Neural progenitor cell (in vitro differentiated cells): ENCODE data around the gene ESR2. TPM values are rescaled to one million over a fixed set of nuclear protein-coding genes. Genes with fewer than 3 reads are reported as not detected.

Experiments used
- DNase-seq: peaks from one replicate; pipeline ENCODE4 v3.0.0-alpha.2; 2016; ENCODE audit warnings: low spot score
- H2AFZ ChIP-seq: fragments of 200-600 bp; sonication (generic); replicated peaks from 2 replicates; pipeline ENCODE4 v1.6.1; 2016; ENCODE audit warnings: antibody characterized with exemption
- H3F3A ChIP-seq: fragments of 200-600 bp; sonication (generic); 2 replicates; pipeline ENCODE4 v1.6.1; 2016; ENCODE audit warnings: antibody characterized with exemption, low read depth
- H3K27ac ChIP-seq: fragments of 200-600 bp; sonication (generic); 2 replicates; pipeline ENCODE4 v1.5.1; 2016; ENCODE audit warnings: mild to moderate bottlenecking
- H3K27me3 ChIP-seq: fragments of 200-600 bp; sonication (generic); 2 replicates; pipeline ENCODE4 v1.6.1; 2016; ENCODE audit warnings: mild to moderate bottlenecking, moderate library complexity
- H3K36me3 ChIP-seq: fragments of 200-600 bp; sonication (generic); 2 replicates; pipeline ENCODE4 v1.5.1; 2016
- H3K4me1 ChIP-seq: fragments of 200-600 bp; sonication (generic); 2 replicates; pipeline ENCODE4 v1.6.1; 2016; ENCODE audit warnings: mixed run types
- H3K4me2 ChIP-seq: fragments of 200-600 bp; sonication (generic); 2 replicates; pipeline ENCODE4 v1.6.1; 2016
- H3K4me3 ChIP-seq: fragments of 200-600 bp; sonication (generic); 2 replicates; pipeline ENCODE4 v1.5.1; 2016
- H3K79me2 ChIP-seq: fragments of 200-600 bp; sonication (generic); 2 replicates; pipeline ENCODE4 v1.6.1; 2016; ENCODE audit warnings: low read depth
- H3K9ac ChIP-seq: fragments of 200-600 bp; sonication (generic); 2 replicates; pipeline ENCODE4 v1.6.1; 2016
- H3K9me3 ChIP-seq: fragments of 200-600 bp; sonication (generic); 2 replicates; pipeline ENCODE4 v1.5.1; 2016; ENCODE audit warnings: low read depth
- H4K20me1 ChIP-seq: fragments of 200-600 bp; sonication (generic); 2 replicates; pipeline ENCODE4 v1.6.1; 2016; ENCODE audit warnings: low read depth
- H3K27ac Mint-ChIP-seq: 3 replicates; pipeline ENCODE4 v1.8.0; 2021; ENCODE audit warnings: mixed read lengths
- H3K27me3 Mint-ChIP-seq: 2 replicates; pipeline ENCODE4 v1.8.0; 2022; ENCODE audit warnings: low read depth, mild to moderate bottlenecking, inconsistent platforms, moderate library complexity, mixed read lengths; ENCODE audit not compliant: insufficient read depth
- H3K36me3 Mint-ChIP-seq: 3 replicates; pipeline ENCODE4 v1.8.0; 2021; ENCODE audit warnings: mixed read lengths
- H3K4me1 Mint-ChIP-seq: 3 replicates; pipeline ENCODE4 v1.8.0; 2021; ENCODE audit warnings: mixed read lengths
- H3K4me3 Mint-ChIP-seq: 3 replicates; pipeline ENCODE4 v1.8.0; 2021; ENCODE audit warnings: mild to moderate bottlenecking, moderate library complexity, mixed read lengths
- H3K9me3 Mint-ChIP-seq: 3 replicates; pipeline ENCODE4 v1.8.0; 2020; ENCODE audit warnings: mixed read lengths
- CTCF ChIP-seq: fragments of 200-600 bp; sonication (generic); IDR thresholded peaks from 2 replicates; pipeline ENCODE4 v1.5.1; 2017; ENCODE audit warnings: antibody characterized with exemption, mild to moderate bottlenecking
- EZH2 ChIP-seq: fragments of 200-600 bp; sonication (generic); IDR thresholded peaks from 2 replicates; pipeline ENCODE4 v1.6.1; 2017; ENCODE audit warnings: antibody characterized with exemption, mild to moderate bottlenecking, moderate library complexity
- EZH2phosphoT487 ChIP-seq: fragments of 200-600 bp; sonication (generic); IDR thresholded peaks from 2 replicates; pipeline ENCODE4 v1.6.1; 2017; ENCODE audit warnings: antibody characterized with exemption
- total RNA-seq: library from RNA; depleted of rRNA; stranded (reverse); fragments of >200 nt; gene quantifications from 2 replicates; pipeline ENCODE4 v1.2.3, GENCODE V29; 2015; ENCODE audit warnings: low replicate concordance

The ESR2 gene
- total RNA-seq: 0.21 and 0.31 TPM in 2 replicates

DNA sequence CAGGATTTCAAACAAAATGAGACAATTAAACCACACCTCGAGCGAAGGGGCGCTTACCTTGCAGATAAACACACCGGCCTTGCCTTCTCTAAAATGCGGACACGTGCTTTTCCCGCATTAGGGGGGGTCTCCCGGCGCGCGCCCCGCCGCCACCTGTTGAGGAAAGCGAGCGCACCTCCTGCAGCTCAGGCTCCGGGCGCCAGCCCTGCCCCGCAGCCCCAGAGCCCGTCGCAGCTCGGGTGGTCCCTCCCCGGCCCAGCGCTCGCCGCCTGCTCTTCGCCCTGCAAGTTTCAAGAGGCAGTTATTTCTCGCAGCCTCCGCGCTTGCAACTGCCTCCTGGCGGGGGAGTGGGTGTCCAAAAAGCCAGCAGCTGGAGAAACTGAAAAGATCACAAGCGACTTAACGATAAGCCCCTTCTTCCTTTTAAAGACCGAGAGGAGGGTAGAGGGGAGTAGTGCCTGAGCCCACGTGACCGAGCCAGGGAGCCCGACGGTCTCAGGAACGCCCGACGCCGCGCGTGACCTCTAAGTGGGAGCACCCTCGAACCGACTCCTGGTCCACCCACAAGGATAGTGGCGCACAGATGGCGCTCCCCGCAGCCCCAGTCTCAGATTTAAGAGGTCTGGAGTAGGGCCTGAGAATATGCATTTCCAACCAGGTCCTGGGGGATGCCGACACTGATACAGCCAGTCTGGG, at the start of gene ESR2:
Gene ESR2, minus strand, starts transcription at position 396 of the 696 bp plus-strand sequence. CDS start 11,386 bp downstream, outside the sequence.
- H3K9me3 Mint-ChIP-seq: no peaks in the 10 kb centered on the region
- no peaks in the 10 kb centered on the region for H3K9me3 ChIP-seq
- no peaks in the 10 kb centered on the region for H3K79me2 ChIP-seq
- H3K27me3 ChIP-seq: peaks cover 42% of the 10 kb centered on the region
- peaks cover 17% of the 10 kb centered on the region for H3F3A ChIP-seq
- DNase-seq: peak; percentile 86
- H4K20me1 ChIP-seq: peaks cover 3% of the 10 kb centered on the region
- H2AFZ ChIP-seq: peak within 1 kb of the TSS; percentile 83
- H3K4me3 ChIP-seq: peak within 1 kb of the TSS; percentile 55
- H3K4me1 ChIP-seq: peaks cover 8% of the 10 kb centered on the region
- no peak within 1 kb of the TSS for H3K9ac ChIP-seq
- peaks cover 14% of the 10 kb centered on the region for H3K4me1 Mint-ChIP-seq
- H3K27ac ChIP-seq: no peak within 1 kb of the TSS
- no peaks in the 10 kb centered on the region for H3K36me3 ChIP-seq
- no peak within 1 kb of the TSS for H3K27ac Mint-ChIP-seq
- peaks cover 25% of the 10 kb centered on the region for H3K27me3 Mint-ChIP-seq
- H3K4me3 Mint-ChIP-seq: peak within 1 kb of the TSS; percentile 83
- H3K4me2 ChIP-seq: peak within 1 kb of the TSS; percentile 87
- no peaks in the 10 kb centered on the region for H3K36me3 Mint-ChIP-seq
- peak; percentile 48 for TF ChIP-seq EZH2phosphoT487
- TF ChIP-seq EZH2: peak; percentile 61
- TF ChIP-seq CTCF: peak; percentile 42

DNA sequence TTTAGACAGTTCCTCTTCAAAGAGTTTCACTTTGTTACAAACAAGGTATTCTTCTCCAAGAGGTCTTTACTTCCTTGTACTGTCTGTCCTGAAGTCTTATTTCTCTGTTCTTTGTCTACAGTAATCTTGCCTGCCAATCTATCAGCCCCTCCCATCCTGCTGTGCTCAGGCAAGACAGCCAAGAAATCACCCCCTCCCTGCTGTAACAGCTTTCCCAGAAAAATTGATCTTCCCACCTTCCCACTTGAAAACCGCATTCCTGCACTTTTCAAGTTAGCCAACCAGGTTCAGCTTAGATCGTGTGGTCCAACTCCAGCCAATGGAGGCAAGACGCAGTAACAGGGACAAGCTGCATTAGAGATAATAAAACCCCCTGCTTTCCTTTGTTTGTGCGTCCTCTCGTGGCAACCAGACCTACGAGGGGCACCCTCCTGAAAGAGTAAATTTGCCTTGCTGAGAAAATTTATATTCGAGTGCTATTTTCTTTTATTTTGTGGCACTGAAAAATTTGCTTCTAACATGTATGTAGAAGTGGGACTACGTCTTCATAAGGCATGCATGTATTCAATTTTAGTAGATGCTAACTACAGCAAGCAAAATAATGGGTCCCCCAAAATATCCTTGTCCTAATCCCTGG, 46.5 kb upstream of the ESR2 start:
- peak; percentile 8 for DNase-seq
- peaks cover 17% of the 10 kb centered on the region for H3K4me1 Mint-ChIP-seq
- H3K27me3 ChIP-seq: no peaks in the 10 kb centered on the region
- no peaks in the 10 kb centered on the region for H3K36me3 Mint-ChIP-seq
- H3K36me3 ChIP-seq: no peaks in the 10 kb centered on the region
- H3K4me1 ChIP-seq: peaks cover 32% of the 10 kb centered on the region
- H3K79me2 ChIP-seq: peaks cover 14% of the 10 kb centered on the region
- H2AFZ ChIP-seq: peak overlapping the region; percentile 92
- H3K4me3 ChIP-seq: no peak overlapping the region
- H4K20me1 ChIP-seq: no peaks in the 10 kb centered on the region
- no peaks in the 10 kb centered on the region for H3K9me3 ChIP-seq
- no peak for TF ChIP-seq EZH2phosphoT487
- TF ChIP-seq EZH2: no peak
- TF ChIP-seq CTCF: no peak
- H3K27ac ChIP-seq: no peak overlapping the region
- peaks cover 6% of the 10 kb centered on the region for H3K9me3 Mint-ChIP-seq
- no peak overlapping the region for H3K4me3 Mint-ChIP-seq
- peaks cover 47% of the 10 kb centered on the region for H3F3A ChIP-seq
- peak overlapping the region; percentile 32 for H3K4me2 ChIP-seq
- peaks cover 11% of the 10 kb centered on the region for H3K27me3 Mint-ChIP-seq
- no peak overlapping the region for H3K9ac ChIP-seq
- no peak overlapping the region for H3K27ac Mint-ChIP-seq

DNA sequence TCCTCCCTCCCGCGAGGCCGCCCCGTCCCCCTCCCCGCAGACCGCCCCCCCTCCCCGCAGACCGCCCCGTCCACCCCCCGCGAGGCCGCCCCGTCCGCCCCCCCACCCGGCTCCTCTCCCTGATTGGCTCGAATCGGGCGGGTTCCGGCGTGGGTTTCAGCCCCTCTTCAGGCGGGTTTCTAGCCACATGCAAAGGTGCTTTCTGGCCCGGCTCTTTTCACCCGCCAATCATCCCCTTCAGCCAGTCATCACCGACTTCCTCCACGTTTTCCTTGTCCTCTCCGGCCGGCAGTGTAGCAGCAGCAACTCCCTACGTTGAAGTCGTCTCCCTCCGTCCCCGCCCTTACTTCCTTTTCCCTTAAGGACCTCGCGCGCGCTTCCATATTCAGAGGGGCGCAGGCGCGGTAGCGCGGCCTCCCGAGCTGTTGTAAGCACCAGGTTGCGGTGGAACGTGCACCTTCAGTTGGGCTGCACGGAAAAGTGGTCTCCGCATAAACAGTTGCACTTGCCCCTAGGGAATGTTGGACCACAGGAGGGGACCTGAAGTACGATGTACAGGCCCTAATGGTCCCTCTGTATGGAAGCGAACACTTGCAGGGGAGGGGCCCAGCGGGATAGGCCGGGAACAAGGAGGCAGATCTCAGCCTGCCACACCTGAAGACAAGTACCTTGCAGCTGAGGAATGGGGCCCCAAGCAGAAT, 44.6 kb upstream of the ESR2 start:
- H2AFZ ChIP-seq: peak overlapping the region; percentile 75
- no peaks in the 10 kb centered on the region for H3K36me3 ChIP-seq
- H3K27me3 ChIP-seq: no peaks in the 10 kb centered on the region
- H3K27ac ChIP-seq: peak overlapping the region; percentile 22
- no peaks in the 10 kb centered on the region for H3K36me3 Mint-ChIP-seq
- H3K4me1 Mint-ChIP-seq: peaks cover 17% of the 10 kb centered on the region
- no peaks in the 10 kb centered on the region for H3K9me3 ChIP-seq
- peaks cover 32% of the 10 kb centered on the region for H3K4me1 ChIP-seq
- H3K4me3 Mint-ChIP-seq: peak overlapping the region; percentile 91
- peaks cover 50% of the 10 kb centered on the region for H3F3A ChIP-seq
- H3K27ac Mint-ChIP-seq: peak overlapping the region; percentile 73
- TF ChIP-seq EZH2 (no peak), CTCF (no peak), EZH2phosphoT487 (no peak)
- peaks cover 6% of the 10 kb centered on the region for H3K9me3 Mint-ChIP-seq
- DNase-seq: peak; percentile 97
- H3K79me2 ChIP-seq: peaks cover 14% of the 10 kb centered on the region
- H3K27me3 Mint-ChIP-seq: peaks cover 7% of the 10 kb centered on the region
- H3K4me3 ChIP-seq: peak overlapping the region; percentile 65
- H4K20me1 ChIP-seq: no peaks in the 10 kb centered on the region
- no peak overlapping the region for H3K9ac ChIP-seq
- H3K4me2 ChIP-seq: peak overlapping the region; percentile 70
